NCI-H460 (cell line): Measurements from ENCODE around the gene ARMC2. TPM values are rescaled to one million over a fixed set of nuclear protein-coding genes. Genes with fewer than 3 reads are reported as not detected.

Experiments
- DNase-seq: peaks from one replicate; pipeline ENCODE4 v3.0.0-alpha.2; 2016; ENCODE audit warnings: low read depth; ENCODE audit errors: extremely low read depth
- total RNA-seq: library from RNA; depleted of rRNA; stranded (reverse); fragments of >200 nt; shearing (Covaris generic); gene quantifications from 2 replicates; pipeline ENCODE4 v1.2.3, GENCODE V29; 2014

ARMC2 gene
- total RNA-seq, 1 experiment from 2014 or later: 1.6 TPM

- no peak for DNase-seq
Measured at GRCh38 chr6:108947114-108947854, 99.1 kb downstream of the ARMC2 start.

GRCh38 chr6:108948181-108948661, 100.0 kb downstream of the ARMC2 start:
- DNase-seq: no peak

- no peak for DNase-seq
Measured at GRCh38 chr6:108951351-108951953, 103.2 kb downstream of the ARMC2 start.

- DNase-seq: no peak
Measured at GRCh38 chr6:108952776-108953486, 104.7 kb downstream of the ARMC2 start.

- no peak for DNase-seq
Measured at GRCh38 chr6:108953681-108954080, 105.5 kb downstream of the ARMC2 start.

GRCh38 chr6:108955329-108955949, 107.2 kb downstream of the ARMC2 start:
- no peak for DNase-seq

- no peak for DNase-seq
Measured at GRCh38 chr6:108957221-108957620, 109.0 kb downstream of the ARMC2 start.

GRCh38 chr6:108958900-108959770, 110.9 kb downstream of the ARMC2 start:
- no peak for DNase-seq

- no peak for DNase-seq
Measured at GRCh38 chr6:108959972-108960582, 111.9 kb downstream of the ARMC2 start.

GRCh38 chr6:108960601-108961000, 112.4 kb downstream of the ARMC2 start:
- DNase-seq: no peak

- DNase-seq: no peak
Measured at GRCh38 chr6:108961077-108961476, 112.9 kb downstream of the ARMC2 start.

- DNase-seq: no peak
Measured at GRCh38 chr6:108961985-108962384, 113.8 kb downstream of the ARMC2 start.

- no peak for DNase-seq
Measured at GRCh38 chr6:108966251-108966650, 118.0 kb downstream of the ARMC2 start.

- no peak for DNase-seq
Measured at GRCh38 chr6:108966855-108967755, 118.9 kb downstream of the ARMC2 start.

- no peak for DNase-seq
Measured at GRCh38 chr6:108968325-108969316, 120.4 kb downstream of the ARMC2 start.

GRCh38 chr6:108969776-108970175, 121.6 kb downstream of the ARMC2 start:
- DNase-seq: no peak

- DNase-seq: no peak
Measured at GRCh38 chr6:108974201-108974600, 126.0 kb downstream of the ARMC2 start.
